Nephron (organoid): Measurements from ENCODE around the gene GDPD4.

ENCODE experiments used
- H3K27ac Mint-ChIP-seq, 3 experiments: 2 replicates each; pipeline ENCODE4 v1.8.0; 2020; ENCODE audit warnings: mixed read lengths in 3 of 3, mild to moderate bottlenecking in 2 of 3, moderate library complexity in 1 of 3
- H3K27me3 Mint-ChIP-seq: 2 replicates; pipeline ENCODE4 v1.8.0; 2021; ENCODE audit warnings: low read depth, mild to moderate bottlenecking, moderate library complexity, mixed read lengths
- H3K36me3 Mint-ChIP-seq: 2 replicates; pipeline ENCODE4 v1.8.0; 2020; ENCODE audit warnings: low read depth, mixed read lengths
- H3K4me1 Mint-ChIP-seq: 2 replicates; pipeline ENCODE4 v1.8.0; 2020; ENCODE audit warnings: mixed read lengths
- H3K4me3 Mint-ChIP-seq, 3 experiments: 2 replicates each; pipeline ENCODE4 v1.8.0; 2020; ENCODE audit warnings: mild to moderate bottlenecking in 3 of 3, mixed read lengths in 3 of 3, moderate library complexity in 2 of 3
- H3K9me3 Mint-ChIP-seq: 2 replicates; pipeline ENCODE4 v1.8.0; 2020; ENCODE audit warnings: mixed read lengths
- CTCF ChIP-seq, 3 experiments: fragments of 200-600 bp; sonication (generic); IDR thresholded peaks; one replicate each; pipeline ENCODE4 v1.5.0; 2021; ENCODE audit warnings: antibody characterized with exemption in 3 of 3; ENCODE audit not compliant: unreplicated experiment in 3 of 3

GDPD4 gene

GRCh38 chr11:77332259-77332658, 30.8 kb upstream of the GDPD4 start:
- Mint-ChIP-seq H3K4me1 (no peaks in the 10 kb centered on the region), H3K36me3 (peaks cover 62% of the 10 kb centered on the region), H3K27ac (no peak overlapping the region), H3K27me3 (no peaks in the 10 kb centered on the region), H3K9me3 (peaks cover 11% of the 10 kb centered on the region), H3K4me3 (no peak overlapping the region)
- TF ChIP-seq CTCF (IDR thresholded peaks at IDR 0.05; ENCODE audit: unreplicated experiment in 3 of 3) = no peak

- TF ChIP-seq CTCF (IDR thresholded peaks at IDR 0.05; ENCODE audit: unreplicated experiment in 3 of 3) = no peak
- Mint-ChIP-seq H3K27ac (no peak overlapping the region), H3K4me3 (no peak overlapping the region), H3K4me1 (no peaks in the 10 kb centered on the region), H3K9me3 (peaks cover 9% of the 10 kb centered on the region), H3K36me3 (peaks cover 58% of the 10 kb centered on the region), H3K27me3 (no peaks in the 10 kb centered on the region)
Measured at GRCh38 chr11:77325159-77325558, 23.7 kb upstream of the GDPD4 start.

- Mint-ChIP-seq H3K9me3 (peaks cover 9% of the 10 kb centered on the region), H3K4me3 (no peak overlapping the region), H3K27me3 (no peaks in the 10 kb centered on the region), H3K36me3 (peaks cover 54% of the 10 kb centered on the region), H3K4me1 (no peaks in the 10 kb centered on the region), H3K27ac (no peak overlapping the region)
- TF ChIP-seq CTCF (IDR thresholded peaks at IDR 0.05; ENCODE audit: unreplicated experiment in 3 of 3) = no peak
Measured at GRCh38 chr11:77324508-77324907, 23.0 kb upstream of the GDPD4 start.

- H3K4me3 Mint-ChIP-seq = no peak overlapping the region
- no peaks in the 10 kb centered on the region for H3K27me3 Mint-ChIP-seq
- no peak for TF ChIP-seq CTCF (IDR thresholded peaks at IDR 0.05; ENCODE audit: unreplicated experiment in 3 of 3)
- H3K4me1 Mint-ChIP-seq = no peaks in the 10 kb centered on the region
- no peak overlapping the region for H3K27ac Mint-ChIP-seq
- H3K9me3 Mint-ChIP-seq = peaks cover 4% of the 10 kb centered on the region
- H3K36me3 Mint-ChIP-seq = peaks cover 40% of the 10 kb centered on the region
Measured at GRCh38 chr11:77322926-77323590, 21.6 kb upstream of the GDPD4 start.

GRCh38 chr11:77322506-77322905, 21.0 kb upstream of the GDPD4 start:
- no peak for TF ChIP-seq CTCF (IDR thresholded peaks at IDR 0.05; ENCODE audit: unreplicated experiment in 3 of 3)
- Mint-ChIP-seq H3K4me1 (no peaks in the 10 kb centered on the region), H3K27me3 (no peaks in the 10 kb centered on the region), H3K4me3 (no peak overlapping the region), H3K27ac (no peak overlapping the region), H3K9me3 (peaks cover 4% of the 10 kb centered on the region), H3K36me3 (peaks cover 34% of the 10 kb centered on the region)

GRCh38 chr11:77320351-77320750, 18.9 kb upstream of the GDPD4 start:
- TF ChIP-seq CTCF (IDR thresholded peaks at IDR 0.05; ENCODE audit: unreplicated experiment in 3 of 3) = no peak
- Mint-ChIP-seq H3K36me3 (peaks cover 22% of the 10 kb centered on the region), H3K27ac (no peak overlapping the region)

More at GRCh38 chr11:77320351-77320750, 18.9 kb upstream of the GDPD4 start:
- Mint-ChIP-seq H3K4me1 (peaks cover 4% of the 10 kb centered on the region), H3K27me3 (no peaks in the 10 kb centered on the region), H3K9me3 (no peaks in the 10 kb centered on the region), H3K4me3 (no peak overlapping the region)
